ENCODE measurements around the gene CACNB2.
A peak's percentile ranks its signal among the peaks of the same experiment; 100 is the strongest.

CACNB2 gene

DNA sequence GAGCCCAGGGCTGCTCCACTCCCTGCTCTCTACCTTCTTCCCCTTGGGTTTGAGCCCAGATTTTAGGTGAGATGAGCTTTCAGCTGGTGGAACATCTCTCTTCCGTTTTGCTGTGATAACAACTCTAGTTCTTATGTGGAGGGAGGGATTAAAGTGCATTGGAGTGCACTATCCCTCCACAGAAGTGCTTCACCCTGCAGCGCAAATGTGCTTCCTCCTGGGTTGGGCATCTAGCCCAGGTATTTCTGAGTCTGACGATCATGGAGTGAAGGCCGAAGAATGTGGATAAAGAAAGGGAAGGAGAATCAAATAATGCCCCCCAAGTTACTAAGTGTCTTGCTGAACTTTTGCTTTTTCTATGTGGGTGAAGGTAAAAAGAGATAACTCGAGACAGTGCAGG lies 157.4 kb downstream of the CACNB2 start:
- no peak for DNase-seq

GRCh38 chr10:18298256-18298655 lies 158.0 kb downstream of the CACNB2 start:
- DNase-seq, result no peak

GRCh38 chr10:18303851-18304801 lies 163.9 kb downstream of the CACNB2 start:
- DNase-seq, result no peak

DNA sequence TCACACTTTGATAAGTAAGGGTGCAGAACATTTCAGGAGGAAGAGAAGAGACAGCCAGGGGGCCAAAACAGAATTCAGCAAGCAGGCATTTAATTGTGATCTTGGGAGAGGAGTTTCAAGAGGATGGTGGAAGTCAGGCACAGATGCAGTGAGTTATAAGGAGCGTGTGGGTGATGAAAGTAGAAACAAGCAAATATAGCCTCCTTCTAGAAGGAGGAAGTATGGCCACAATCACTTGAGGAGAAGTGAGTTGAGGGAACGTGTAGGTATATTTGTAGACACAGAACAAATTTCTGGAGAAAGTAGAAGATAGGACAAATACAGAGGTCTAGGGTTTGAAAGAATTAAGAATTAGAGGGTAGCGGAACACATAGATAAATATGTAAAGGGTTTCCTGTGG lies 165.8 kb downstream of the CACNB2 start:
- no peak for DNase-seq

DNA sequence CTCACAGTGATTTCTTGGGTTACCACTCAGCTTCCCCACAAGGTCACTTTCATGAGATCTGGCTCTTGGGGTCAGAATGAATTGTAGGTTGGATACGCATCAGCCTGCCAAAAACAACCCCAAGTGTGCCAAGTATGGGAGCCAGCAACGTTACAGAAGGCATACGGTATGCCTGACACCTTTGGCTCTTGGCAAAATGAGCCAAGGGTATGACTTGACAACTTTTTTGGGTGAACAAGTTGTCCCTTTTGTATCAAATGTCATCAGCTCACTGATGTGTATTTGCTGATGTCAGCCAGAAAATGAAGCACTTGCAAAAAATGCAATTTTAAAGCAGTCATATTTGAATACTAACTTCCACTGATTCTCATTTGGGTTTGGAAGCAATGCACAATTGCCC lies 168.4 kb downstream of the CACNB2 start:
- no peak for DNase-seq

- no peak for DNase-seq
Observed at GRCh38 chr10:18310761-18311160, 170.5 kb downstream of the CACNB2 start.

DNA sequence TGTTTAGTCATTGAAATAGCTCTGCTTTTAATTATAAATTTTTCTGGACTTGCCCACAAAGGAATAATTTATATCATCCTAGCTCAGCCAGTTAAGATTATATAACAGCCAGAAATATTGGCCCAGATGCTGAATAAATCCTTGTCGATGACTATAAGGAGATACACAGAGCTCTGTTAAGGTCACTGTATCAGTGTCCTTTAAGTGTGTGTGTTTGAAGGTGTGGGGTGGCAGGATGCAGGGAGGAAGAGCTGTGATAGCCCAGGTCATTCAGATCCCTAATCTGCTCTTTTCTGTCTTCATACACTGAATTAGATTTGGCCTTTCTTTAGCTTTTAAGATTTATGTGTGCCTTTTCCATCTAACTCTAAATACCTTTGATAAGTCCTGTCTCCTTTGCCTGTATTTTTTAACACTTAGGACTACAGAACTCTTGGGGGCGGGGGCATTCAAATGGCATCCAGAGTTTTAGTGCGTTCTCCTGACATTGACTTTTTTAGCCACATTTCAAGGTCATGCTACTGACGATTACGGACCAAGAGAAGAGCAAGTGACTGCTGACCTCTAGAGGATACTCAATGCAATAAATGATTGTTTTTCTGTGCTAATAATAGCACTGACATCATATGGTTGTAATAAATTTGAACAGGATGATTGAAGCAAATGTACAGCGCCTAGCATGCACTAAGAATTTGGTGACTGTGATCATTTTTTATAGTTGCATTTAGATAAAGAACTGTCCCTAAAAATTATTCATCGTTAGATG lies 172.3 kb downstream of the CACNB2 start:
- peak; percentile 23 for DNase-seq

DNA sequence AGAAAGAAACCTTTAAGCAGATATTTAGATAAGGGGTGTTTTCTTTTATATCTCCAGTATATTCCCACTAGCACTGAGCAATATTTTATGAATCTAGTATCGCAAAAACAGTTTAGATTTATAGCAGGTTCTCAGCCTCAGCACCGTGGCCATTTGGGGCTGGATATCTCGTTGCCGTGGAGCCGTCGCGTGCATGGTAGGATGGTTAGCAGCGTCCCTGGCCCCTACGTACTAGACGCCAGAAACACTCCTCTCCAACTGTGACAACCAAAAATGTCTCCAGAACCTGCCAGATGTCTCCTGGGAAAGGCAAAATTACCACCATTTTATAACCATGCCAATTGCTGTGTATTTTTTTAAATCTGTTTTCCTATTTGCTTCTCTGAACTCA lies 172.9 kb downstream of the CACNB2 start:
- no peak for DNase-seq

DNA sequence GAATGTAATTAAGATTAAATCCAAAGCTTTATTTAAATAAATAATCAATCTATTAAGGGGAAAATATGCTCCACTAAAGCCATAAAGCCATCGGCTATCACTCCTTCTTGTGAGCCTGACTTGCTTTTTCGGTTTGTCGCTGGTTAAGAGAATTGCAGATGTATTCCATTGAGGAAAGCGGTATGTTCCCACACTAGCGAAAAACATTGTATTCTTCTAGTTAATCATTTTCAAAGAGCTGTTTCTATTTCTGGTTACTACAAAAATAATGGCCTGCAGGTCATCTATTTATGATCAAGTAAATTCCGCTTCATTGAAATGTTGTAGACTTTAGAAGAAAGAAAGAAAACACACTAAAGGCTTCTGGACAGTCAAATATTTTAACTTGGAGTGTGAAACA lies 173.4 kb downstream of the CACNB2 start:
- DNase-seq, result no peak

- no peak for DNase-seq
Observed at GRCh38 chr10:18319628-18320027, 179.4 kb downstream of the CACNB2 start.

- DNase-seq, result no peak
Observed at GRCh38 chr10:18321371-18321770, 181.1 kb downstream of the CACNB2 start.

- DNase-seq, result no peak
Observed at GRCh38 chr10:18323916-18324315, 183.7 kb downstream of the CACNB2 start.

- DNase-seq, result no peak
Observed at GRCh38 chr10:18325410-18325809, 185.2 kb downstream of the CACNB2 start.

DNA sequence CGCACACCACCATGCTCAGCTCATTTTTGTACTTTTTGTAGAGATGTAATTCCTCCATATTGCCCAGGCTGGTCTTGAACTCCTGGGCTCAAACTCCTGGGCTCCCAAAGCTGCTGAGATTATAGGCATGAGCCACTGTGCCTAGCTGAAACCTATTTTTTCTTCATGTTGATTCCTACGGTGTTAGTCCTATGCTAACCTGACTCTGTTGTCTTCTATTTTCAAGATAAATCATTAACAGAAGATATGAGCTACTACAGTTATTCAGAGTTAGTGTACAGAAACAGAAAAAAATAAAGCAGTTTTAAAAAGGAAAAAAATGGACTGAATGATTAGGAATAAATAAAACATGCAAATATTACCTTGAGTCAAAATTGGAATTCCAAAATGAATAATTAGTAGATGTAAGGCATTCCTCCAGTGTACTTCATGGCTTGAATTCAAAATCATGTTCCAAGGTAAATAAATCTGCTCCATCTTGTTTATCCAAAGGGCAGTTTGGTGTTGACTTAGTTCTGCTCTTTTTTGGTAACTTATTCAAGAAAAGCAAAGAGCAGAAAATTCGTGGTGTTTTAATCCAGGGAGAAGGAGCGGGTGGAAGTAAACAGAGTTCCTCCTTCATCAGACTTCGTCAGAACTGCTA lies 185.8 kb downstream of the CACNB2 start:
- no peak for DNase-seq

DNA sequence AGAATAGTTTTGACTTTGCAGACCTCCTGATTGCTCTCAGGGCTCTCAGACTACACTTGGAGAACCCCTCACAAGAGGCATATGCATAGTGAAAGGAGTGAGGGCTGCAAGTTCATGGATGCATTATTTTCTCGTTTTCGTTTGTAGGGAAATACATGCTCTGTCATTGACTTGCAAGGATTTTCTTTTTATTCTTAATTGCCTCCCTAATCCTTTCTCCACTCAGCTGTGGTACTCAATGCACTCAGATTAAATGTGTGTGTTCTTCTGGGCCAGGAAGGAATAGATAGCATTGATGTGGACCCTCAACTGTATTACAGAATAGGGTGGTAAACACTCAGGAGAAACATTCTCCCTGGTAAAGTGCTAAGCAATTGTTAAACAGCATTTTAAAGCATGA lies 188.7 kb downstream of the CACNB2 start:
- DNase-seq, result no peak

GRCh38 chr10:18332048-18332447 lies 191.8 kb downstream of the CACNB2 start:
- no peak for DNase-seq

DNA sequence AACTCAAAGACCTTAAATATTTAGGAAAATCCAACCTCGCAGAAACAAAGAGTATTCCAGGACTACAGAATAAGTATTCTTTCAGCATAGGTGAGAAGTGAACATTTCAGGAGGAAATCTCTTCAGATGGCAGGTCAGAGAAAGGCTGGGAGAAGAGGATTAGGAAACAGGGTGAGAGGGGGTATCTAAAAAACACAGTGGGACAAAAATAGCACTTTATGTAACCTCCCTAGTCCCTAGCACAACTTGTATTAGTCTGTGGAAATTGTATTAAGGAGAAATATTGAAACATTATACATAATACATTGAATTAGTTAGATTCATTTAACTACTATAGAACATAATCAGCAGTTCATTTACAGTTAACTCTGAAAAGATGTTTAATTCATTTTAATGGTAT lies 192.3 kb downstream of the CACNB2 start:
- DNase-seq, result no peak

DNA sequence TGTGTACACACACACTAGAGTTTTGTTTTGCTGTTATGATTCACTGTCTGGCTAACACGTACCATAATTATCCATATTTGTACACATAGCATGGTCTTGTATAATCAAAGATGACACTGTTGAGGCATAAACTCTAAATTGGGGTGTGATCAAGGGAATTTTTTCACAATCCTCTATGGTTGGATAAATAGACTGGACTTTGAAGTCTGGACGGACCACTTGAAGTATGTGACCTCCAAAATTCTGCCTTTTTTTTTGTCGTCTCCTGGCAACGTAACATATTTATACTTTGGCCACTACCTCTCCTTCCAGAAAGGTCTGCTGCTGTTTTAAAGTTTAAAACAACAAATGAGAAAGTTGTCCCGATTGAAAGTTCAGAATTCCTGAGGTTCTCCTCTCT lies 193.4 kb downstream of the CACNB2 start:
- no peak for DNase-seq

DNA sequence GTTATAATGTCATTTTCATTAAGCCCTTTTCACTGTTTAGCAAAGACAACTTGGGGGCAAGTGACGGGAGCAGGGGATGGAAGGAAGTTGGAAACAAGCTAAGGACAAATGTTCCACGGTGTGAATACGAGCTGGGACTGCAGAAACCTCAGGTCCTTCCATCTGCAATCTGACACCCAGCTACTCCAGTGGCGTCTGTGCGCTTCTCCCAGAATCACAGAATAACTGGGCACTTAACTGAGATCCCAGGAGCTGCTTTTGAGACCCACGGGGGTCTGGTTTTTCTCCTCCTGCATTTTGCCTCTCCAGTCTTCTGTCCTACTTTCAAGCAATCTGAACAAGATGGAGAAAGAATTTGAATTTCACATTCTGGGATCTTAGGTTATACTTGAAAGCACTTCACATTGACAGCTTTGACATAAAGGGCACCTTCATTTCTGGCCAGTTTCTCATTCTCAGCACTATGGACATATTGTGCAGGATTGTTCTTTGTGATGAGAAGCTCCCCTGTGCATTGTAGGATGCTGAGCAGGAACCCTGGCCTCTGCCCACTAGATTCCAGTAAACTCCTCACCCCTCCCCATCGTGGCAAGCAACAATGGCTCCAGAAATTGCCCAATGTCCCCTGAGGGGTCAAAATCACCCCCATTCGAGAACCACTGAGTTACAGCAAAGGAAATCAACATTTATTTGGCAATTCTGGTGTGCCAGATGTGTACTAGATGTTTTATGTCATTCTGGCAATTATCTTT lies 194.1 kb downstream of the CACNB2 start:
- DNase-seq, result no peak

DNA sequence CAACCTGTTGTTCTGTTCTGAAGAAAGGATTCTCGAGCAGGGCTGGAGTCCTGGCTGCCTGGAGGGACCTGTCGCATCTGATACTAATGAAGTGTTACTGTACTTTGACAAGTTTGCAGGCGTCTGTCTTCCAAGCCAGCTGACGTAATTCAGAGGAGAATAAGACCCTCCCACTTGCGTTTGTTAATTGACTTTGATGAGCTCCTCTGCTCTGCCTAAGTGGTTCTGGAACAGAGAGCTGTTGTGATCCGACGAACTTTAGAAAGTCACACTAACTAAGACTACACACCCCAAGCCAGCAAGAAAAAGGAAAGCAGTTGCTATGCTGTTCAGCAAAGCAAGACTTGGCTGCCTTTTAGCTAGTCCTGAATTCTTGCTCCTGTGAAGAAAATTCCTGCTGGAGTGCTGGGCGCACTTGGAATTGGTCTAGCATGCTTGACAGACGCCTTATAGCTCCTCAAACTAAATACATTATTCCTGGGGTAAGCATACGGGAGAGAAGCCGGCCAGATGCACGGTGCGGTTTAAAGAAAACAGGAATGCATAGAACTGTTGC lies 200.3 kb downstream of the CACNB2 start:
- no peak for DNase-seq

- DNase-seq, result no peak
Observed at GRCh38 chr10:18341055-18341454, 200.8 kb downstream of the CACNB2 start.

GRCh38 chr10:18343573-18343972 lies 203.3 kb downstream of the CACNB2 start:
- DNase-seq, result no peak

GRCh38 chr10:18345308-18345707 lies 205.1 kb downstream of the CACNB2 start:
- no peak for DNase-seq
